Suppressor macrophage treated with lipopolysaccharide for 4 hours (primary cell): ENCODE measurements around the gene ABHD5.
A peak's percentile ranks its signal among the peaks of the same experiment; 100 is the strongest.

Experiments used
- DNase-seq: peaks from one replicate; pipeline ENCODE4 v3.0.0-alpha.2; 2020

ABHD5 gene

DNA sequence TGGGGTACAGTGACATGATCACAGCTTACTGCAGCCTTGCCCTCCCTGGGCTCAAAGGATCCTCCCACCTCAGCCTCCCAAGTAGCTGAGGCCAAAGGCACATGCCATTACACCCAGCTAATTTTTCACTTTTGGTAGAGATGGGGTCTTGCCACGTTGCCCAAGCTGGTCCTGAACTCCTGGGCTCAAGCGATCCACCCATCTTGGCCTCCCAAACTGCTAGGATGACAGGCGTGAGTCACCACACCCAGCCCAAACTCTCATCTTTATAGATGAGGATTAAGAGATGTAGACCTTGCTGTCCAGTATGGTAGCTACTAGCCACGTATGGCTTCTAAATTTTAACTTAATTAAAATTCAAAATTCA, 4.4 kb upstream of the ABHD5 start:
- DNase-seq = no peak

DNA sequence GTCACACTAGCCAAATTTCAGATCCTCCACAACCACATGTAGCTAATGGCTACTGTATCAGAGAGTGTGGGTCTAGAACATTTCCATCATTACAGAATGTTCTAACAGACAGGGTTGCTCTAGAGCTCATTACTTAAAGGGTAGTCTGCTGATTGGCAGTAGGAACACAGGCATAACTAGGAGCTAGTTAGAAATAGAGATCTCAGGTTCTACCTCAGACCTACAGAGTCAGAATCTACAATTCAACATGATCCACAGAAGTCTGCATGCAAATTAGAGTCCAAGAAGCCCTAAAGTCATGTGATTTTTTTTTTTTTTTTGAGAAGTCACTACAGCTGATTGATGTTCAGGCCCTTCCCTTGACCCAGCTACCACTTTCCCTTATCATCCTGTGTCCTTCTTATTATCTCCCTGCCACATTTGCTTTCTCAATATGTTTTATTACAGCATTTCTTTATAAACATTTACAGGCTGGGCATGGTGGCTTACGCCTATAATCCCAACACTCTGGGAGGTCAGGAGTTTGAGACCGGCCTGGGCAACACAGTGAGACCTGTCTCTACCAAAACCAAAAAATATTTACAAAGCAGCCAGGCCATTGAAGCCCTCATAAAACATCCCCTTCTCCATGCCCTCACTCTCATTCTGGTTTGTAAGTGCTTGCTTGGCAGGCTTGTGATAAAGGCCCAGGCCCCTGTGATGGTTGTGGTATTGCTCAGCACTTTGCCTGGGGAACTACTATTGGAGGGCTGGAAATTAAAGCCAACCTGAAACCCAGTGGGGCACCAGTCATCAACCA, 3.8 kb upstream of the ABHD5 start:
- DNase-seq = no peak

DNA sequence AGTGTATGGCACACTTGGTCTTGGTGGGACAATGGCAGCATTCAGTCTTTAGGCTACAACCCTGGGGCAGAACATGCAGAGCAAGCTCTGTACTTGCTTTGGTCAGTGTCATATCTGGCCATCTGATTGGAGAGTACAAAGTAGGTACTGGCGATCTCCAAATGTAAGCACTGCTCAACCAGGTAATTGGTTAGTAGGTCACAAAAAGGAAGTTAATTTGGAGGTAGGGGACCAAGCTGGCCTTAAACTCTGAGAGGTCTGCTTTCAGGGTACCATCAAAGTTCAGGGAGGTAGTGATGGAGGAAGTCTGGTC, 3.3 kb upstream of the ABHD5 start:
- DNase-seq = no peak

DNA sequence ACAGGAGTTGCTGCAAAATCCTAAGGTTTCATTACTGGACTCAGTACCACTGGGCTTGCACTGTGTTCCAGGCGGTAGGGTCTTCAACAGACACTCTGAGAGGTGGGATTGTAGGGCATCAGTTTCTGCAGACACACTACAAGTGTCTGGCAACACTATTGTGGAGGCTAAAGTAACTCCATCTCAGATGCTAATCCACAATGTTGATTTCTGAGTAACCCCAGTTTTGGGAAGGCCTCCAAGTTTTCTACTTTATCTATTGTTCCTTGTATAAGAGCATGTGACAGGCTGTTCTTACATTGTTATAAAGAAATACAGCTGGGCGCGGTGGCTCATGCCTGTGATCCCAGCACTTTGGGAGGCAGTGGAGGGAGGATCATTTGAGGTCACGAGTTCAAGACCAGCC, 2.5 kb upstream of the ABHD5 start:
- no peak for DNase-seq

DNA sequence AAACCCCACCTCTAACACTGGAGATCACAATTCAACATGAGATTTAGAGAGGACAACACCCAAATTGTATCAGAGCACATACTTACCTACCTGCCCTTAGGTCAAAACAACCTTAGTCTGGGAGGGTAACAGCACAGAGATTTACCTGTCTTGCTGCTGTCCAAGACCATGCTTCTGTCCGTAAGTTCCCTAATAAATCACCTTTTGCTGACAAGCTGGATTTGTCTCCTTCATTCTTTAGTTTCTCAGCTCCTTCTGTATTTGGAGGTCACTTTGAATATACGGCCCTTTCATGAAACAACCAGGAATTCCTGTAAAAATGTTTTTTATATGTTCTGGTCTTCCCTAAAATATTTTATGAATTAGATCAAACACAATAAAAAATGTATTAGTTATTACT, 1.6 kb upstream of the ABHD5 start:
- DNase-seq = no peak

DNA sequence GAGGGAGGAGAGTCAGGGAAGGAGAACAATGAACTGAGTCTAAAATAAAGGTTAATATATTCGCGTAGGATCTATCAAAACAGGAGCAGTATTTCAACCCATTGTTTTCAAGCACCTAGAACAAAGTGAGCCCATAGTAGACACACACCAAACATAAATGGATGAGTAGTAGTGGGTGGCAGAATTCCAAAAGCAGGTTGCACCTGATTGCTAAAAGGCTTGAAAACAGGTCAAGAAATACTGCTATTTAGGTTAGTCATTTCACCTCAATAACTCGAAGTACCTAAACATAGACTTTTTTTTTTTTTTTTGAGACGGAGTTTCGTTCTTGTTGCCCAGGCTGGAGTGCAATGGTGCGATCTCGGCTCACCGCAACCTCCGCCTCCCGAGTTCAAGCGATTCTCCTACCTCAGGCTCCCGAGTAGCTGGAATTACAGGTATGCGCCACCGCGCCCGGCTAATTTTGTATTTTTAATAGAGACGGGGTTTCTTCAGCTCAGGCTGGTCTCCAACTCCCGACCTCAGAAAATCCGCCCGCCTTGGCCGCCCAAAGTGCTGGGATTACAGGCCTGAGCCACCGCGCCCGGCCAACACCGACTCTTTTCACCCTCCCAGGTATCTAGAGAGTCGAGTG, 855 bp upstream of the ABHD5 start:
- DNase-seq = no peak

DNA sequence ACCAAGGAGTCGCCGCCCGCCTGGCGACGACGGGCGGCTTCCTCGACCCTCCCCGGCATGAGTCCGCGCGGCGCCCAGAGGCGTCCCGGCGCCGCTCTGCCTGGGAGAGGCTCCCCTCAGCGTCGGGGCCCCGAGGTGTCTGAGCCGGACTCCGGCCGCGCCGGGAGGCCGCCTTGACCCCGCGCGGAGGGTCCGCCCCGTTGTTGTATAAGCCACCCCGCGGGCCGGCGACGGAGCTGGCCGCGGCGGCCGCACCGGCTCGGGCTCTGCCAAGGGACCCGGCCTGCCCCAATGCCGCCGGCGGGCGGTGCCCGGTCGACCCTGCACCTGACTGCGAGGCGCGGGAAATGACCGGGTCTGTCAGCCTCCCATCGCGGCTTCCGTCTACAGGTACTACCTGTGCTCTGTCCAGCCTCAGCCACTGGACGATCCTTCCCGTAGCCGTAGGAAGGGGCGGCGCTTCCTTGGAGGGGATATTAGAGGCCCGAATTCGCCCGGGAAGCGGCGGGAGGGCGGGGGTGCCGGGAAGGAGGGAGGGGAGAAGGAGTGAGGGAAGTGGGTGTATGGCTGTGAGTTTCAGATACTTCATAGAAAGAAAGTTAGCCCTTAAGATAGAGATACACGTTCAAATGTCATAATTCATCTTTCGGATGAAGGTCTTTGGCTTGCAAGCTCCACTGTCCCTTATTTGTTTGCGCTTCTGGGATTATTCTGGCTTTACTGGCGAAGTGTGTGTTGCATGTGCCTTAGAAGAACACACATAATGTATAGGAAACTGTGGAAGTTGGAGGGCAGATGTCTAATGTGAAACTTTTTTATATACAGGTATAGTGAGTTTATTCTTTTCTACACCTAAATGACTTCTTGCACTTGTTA, 620 bp downstream of the ABHD5 start:
- DNase-seq = peak; percentile 49

DNA sequence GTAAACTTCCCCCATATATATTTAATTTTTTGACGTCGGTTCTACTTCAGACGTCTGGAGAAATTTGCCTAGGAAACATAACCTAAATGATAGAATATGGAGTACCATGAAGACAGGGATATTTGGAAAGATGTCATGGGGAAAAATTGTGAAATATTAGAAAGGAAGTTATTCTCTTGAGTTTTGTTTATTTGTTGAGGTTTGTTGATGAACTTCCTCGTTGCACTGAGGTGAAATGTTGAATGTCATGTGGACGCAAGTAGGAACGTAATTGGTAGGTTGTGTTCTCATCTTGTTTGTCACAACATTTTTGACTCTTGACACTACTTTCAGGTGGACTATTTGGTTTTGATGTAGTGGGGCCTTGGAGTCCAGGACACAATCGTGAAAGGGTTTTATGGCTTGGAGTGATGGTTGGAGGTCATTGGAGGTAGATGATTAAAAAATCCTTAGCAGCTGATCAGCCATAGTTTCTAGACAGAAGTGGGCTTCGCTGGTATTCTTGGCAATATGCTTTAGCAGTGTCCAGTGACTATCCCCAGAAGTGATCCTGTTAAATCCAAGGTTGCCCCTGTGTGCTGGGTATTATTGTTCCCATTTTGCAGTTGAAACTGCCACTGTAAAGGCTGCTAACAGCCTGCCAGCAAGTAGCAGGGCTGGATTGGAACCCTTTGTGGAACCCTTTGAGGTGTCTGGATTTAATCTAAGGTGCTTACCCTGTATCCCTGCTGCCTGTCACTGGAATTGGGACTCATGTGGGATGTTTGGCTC, 1.5 kb downstream of the ABHD5 start:
- DNase-seq = peak; percentile 39

DNA sequence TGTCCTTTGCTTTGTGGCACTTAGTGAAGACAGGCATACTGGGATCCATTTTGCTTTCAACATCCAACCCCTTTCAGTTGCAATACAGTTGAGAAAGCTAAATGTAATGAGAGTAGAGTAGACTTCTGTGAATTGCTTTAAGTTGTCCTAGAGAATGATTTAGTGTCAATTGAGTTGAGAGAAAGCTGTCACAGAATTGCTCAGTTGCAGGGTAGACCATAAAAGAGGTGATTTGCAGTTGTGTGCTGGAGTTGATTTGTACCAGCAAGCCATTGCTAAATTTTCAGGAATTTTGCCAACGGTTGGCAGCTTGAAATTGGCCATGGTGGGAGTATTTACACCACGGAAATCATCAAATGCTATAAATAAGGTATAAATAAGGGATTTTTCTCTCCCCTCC, 2.2 kb downstream of the ABHD5 start:
- no peak for DNase-seq

DNA sequence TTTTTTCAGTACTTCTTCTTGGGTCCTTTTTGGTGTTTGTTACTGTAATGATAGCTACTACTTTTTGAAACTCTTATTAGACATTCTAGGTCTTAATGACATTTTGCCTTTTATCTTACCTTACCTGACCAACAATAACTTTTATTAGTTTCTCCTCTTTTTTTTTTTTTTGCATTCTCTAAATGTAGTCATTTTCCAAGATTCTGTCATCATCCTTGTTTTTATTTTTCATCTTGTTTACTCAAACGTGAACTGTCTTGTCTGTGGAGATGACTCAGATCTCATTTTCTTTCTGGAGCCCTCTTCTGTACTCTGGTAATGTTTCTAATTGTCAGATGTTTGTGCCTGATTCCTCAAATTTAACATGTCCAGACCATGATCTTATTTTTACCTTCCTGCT, 2.9 kb downstream of the ABHD5 start:
- DNase-seq = no peak

DNA sequence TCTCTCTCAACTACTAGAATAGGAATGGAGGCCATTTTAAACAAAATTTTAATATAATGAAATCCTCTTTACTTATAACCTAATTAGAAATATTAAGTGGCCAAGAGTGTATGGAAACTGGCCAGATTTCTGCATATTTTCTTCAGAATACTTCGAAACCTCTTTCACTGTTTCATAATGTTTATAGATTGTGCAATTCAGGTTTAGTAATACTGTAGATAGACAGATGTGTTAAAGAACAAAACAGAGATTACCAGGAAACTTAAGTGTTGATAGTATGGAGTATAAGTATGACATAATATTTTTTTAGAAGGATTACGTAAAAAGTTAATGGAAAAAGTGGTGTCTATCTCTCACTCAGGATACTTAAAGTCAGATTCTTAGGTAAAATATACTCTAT, 4.7 kb downstream of the ABHD5 start:
- peak; percentile 73 for DNase-seq

DNA sequence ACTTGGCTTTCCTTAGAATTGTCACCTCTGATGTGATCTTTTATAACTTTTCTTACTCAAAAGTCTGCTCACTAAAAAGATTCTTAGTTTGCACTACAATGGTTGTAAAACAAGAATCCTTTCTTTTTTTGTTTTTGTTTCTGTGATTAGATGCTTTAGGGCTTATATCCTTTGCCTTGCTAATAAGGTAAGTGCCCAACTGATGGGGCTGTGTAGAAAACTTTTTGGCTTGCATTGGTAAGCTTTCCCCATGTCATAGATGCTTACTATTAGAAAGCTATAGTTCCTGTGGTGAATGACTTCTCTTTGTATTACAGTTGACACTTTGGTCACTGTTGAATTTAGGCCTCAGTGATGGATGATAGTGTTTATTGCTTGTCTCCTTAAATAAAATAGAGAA, 5.1 kb downstream of the ABHD5 start:
- no peak for DNase-seq

DNA sequence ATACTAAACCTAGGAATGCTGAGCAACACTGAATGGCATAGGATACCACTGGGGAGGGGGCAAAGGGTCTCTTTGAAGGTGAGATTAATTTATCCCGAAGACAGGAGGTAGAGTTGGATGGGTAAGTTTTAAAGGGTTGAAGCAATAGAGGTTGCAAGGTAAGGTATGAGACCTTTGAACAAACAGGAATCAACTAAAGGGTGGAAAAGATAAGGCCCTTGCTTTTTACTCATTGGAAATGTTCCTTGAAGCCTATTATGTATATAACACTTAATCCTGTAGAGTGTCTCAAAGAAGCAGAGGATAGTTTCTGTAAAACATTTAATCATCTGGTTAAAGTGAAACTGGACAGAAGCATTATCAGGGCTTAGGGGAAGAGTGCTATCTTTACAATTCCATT, 5.7 kb downstream of the ABHD5 start:
- no peak for DNase-seq

DNA sequence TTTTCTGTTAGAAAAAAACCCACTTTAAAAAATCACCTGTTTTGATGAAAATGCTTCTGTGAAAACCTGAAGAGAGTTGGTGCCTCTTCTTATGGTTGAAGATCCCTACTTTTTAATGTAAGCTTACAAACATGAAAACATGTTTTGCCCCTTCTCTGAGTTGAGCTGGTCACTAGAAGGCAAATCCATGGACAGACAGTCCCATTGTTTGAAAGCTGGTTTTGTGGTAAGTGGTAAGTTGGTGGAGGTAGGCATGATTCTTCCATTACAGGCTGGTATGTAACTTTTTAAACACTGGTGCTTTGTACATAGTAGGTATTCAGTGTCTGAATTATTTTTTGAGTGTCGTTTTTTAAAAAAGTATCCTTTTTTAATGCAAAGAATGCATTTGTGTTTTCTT, 6.1 kb downstream of the ABHD5 start:
- no peak for DNase-seq

DNA sequence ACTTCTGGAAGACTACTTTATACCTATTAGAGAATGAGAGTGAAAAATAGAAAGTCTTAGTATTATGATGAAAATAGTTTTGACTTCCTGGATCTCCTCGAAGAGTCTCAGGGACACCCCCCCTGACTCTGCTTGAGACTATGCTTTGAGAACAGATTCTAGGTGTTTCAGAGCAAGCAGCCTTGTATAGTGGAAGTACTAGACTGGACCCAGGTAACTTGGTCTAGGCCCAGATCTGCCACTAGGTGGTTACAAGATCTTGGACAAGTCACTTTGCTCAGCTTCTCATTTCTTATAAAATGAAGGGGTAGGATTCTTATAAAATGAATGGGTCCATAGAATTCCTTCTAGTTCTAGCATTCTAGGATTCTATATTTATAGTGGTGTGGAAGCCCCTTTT, 9.1 kb downstream of the ABHD5 start:
- no peak for DNase-seq

DNA sequence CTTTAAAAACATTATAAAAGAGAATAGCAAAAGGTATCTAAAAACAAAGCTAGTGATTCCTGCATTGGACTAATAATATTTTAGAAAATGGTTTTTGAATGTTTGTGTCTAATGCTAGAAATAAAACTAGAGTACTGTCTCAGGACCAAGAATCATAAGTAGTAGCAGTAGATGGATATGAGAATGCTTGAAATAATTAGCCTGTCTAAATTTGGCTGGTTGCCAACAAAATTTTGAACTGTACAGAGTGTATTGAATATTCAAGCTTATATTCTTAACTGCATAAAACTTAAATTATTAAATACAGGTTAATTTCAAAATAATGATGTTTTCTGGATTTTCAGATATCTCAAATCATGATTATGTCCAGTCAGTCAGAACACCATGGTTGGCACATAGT, 14.0 kb downstream of the ABHD5 start:
- DNase-seq = no peak

DNA sequence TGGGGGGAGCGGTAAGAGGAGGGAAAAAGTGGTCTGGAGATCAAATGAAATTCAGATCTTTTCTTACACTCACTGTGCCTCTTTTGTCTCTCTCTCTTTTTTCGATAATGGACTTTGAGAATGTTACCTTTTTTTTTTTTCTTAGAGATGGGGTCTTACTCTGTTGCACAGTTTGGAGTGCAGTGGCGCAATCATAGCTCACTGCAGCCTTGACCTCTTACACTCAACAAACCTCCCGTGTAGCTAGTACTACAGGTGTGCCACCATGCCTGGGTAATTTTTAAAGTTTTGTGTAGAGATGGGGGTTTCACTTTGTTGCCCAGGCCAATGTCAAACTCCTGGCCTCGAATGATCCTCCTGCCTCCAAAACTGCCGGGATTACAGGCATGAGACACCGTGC, 15.6 kb downstream of the ABHD5 start:
- no peak for DNase-seq

DNA sequence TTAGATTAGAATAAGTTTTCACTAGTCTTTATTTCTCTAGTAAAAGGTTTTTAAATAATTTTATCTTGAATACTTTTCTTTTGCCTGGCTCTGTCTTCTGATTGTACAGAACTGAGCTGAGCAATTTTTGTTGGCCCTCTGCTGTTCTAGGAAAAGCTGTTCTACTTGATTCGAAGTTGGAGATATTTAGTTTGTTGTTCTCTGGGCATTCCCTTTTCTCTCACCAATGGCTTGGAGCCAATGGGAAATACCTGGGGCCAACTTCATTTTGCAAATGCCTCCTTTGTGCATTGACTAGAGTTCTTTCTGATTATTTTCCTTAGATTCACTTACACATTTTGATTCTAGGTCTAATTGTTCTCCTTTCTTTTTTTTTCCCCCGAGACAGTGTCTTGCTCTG, 16.5 kb downstream of the ABHD5 start:
- DNase-seq = no peak

DNA sequence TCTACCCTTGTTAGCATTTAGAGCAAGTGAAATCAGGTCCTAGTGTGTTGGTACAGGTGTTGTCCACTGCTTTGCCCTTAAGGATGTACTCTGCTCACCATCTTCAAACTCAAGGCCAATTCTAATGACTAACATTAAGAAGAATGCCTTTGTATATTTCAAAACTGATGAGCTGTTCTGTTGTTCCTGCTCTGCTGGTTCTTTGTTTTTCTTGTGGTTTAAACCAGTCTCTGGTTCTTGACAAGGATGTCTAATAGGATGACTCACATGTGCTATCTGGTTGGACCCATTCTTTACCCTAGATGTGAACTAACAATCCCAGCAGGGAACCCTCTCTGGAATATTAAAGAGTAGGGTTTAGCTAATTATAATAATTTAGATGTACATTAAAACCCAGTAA, 17.3 kb downstream of the ABHD5 start:
- peak; percentile 45 for DNase-seq

DNA sequence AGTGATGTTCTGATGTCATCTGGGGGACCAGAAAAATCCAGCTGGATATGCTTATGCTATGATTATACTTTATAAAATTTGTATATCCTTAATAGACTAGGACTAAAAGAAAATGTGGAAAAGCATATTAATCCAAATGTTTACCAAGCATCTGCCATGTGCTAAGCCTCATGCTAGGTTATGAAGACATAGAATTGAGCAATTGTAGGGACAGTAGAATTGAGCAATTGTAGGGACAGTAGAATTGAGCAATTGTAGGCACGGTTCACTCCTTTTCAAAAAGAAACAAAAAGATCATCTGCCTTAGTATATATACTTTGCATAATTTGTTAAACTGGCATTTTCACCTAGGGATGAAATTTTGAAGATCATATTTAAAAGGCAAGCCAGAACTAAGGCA, 18.3 kb downstream of the ABHD5 start:
- peak; percentile 83 for DNase-seq

DNA sequence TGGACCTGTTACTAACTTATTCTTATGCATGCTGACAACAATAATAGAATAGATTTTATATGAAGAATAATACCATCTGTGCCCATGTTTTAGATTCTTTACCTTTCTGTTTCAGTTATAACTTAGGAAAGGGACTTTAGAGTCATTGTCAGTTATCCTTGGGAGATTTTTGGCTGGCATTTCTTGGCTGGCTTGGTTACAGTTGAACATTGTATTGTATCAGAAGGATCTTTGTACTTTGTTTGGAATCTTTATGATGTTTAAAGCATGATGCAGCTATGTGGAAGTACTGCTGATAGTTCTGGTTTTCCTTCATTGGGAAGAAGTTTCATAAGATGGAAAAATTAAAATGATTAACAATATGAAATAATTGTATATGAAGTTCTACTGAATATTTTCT, 19.9 kb downstream of the ABHD5 start:
- DNase-seq = no peak

DNA sequence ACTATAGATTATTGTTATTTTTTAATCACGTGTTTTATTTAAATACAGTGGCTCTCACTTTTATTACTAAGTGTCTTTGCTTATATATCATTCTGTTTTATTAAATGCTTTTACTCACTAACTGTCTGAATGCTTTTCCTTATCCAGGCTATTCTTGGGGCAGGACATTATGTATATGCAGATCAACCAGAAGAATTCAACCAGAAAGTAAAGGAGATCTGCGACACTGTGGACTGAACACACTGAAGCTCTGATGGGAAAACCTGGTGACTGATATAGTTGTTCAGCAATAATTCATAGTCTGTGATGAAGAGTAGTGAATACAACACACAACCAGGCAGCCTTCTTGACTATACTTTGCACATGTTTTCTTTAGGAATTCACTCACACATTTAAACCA, 27.6 kb downstream of the ABHD5 start:
- DNase-seq = no peak

DNA sequence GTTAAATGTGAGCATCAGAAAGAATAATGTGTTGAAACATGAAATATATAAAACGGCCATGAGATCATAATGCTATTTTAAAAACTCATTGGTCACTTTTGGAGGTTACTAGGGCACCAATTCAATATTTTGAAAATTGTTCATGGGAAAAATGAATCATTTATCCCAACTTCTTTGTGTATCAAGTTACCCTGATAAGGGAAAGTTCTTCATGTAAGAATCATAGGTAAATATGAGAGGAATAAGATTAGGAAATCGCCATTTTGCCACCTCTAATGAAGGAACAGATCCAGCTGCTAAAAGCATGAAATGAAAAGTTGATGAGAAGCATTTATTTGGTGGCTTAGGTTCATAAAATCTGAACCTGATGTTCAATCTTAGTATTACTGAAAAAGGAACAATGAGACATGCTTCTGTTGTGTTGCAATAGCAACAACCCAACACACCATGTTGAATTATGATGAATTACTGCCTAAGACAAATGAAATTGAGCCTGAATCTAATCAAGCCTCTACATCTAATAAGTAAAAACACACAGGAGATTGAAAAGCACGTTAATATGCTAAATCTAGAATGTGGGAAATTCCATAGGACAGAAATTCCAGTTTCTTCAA, 32.5 kb downstream of the ABHD5 start:
- DNase-seq = no peak
